Mesenchymal stem cell (in vitro differentiated cells and primary cell): Measurements from ENCODE around the gene COL24A1.

Source experiments
- DNase-seq: peaks from one replicate; pipeline ENCODE4 v3.0.0-alpha.2; 2013
- H2AFZ ChIP-seq: one replicate; pipeline ENCODE4 v1.6.1; 2013; ENCODE audit warnings: low read depth, mild to moderate bottlenecking, control low read depth, inconsistent platforms, low read length, moderate library complexity
- H2AK5ac ChIP-seq: 2 replicates; pipeline ENCODE4 v1.6.1; 2013; ENCODE audit warnings: low read length, moderate library complexity, mild to moderate bottlenecking, inconsistent platforms; ENCODE audit not compliant: severe bottlenecking
- H2BK120ac ChIP-seq: one replicate; pipeline ENCODE4 v1.6.1; 2013; ENCODE audit warnings: low read depth, mild to moderate bottlenecking, inconsistent platforms, low read length, moderate library complexity
- H2BK12ac ChIP-seq, 2 experiments: one replicate each; pipeline ENCODE4 v1.6.1; 2013; ENCODE audit warnings: inconsistent platforms in 2 of 2, low read length in 2 of 2, mild to moderate bottlenecking in 2 of 2, moderate library complexity in 2 of 2, control low read depth in 1 of 2
- H2BK15ac ChIP-seq: one replicate; pipeline ENCODE4 v1.6.1; 2013; ENCODE audit warnings: mild to moderate bottlenecking, low read depth, inconsistent platforms; ENCODE audit not compliant: poor library complexity, severe bottlenecking
- H2BK5ac ChIP-seq: 2 replicates; pipeline ENCODE4 v1.6.1; 2013; ENCODE audit warnings: low read depth, mild to moderate bottlenecking, low read length, control low read depth, inconsistent platforms; ENCODE audit not compliant: poor library complexity, severe bottlenecking
- H3K14ac ChIP-seq, 2 experiments: one replicate each; pipeline ENCODE4 v1.6.1; 2013; ENCODE audit warnings: inconsistent platforms in 2 of 2, low read length in 2 of 2, control low read depth in 1 of 2, mild to moderate bottlenecking in 1 of 2, moderate library complexity in 1 of 2
- H3K18ac ChIP-seq, 2 experiments: one replicate each; pipeline ENCODE4 v1.6.1; 2013; ENCODE audit warnings: inconsistent platforms in 2 of 2, low read length in 2 of 2, control low read depth in 1 of 2, low read depth in 1 of 2, mild to moderate bottlenecking in 1 of 2
- H3K23ac ChIP-seq, 2 experiments: one replicate each; pipeline ENCODE4 v1.6.1; 2013; ENCODE audit warnings: inconsistent platforms in 2 of 2, low read length in 2 of 2, mild to moderate bottlenecking in 2 of 2, moderate library complexity in 2 of 2, control low read depth in 1 of 2
- H3K27ac ChIP-seq: 2 replicates; pipeline ENCODE4 v1.5.1; 2013; ENCODE audit warnings: mild to moderate bottlenecking, moderate library complexity, low read length, control low read depth, inconsistent platforms; ENCODE audit not compliant: poor library complexity, severe bottlenecking
- H3K27me3 ChIP-seq, 2 experiments: 2 replicates each; pipeline versions ENCODE4 v1.6.1 to v1.7.0; 2013; ENCODE audit warnings: low read length in 2 of 2, mild to moderate bottlenecking in 2 of 2, moderate library complexity in 2 of 2, control low read depth in 1 of 2, inconsistent platforms in 1 of 2; ENCODE audit not compliant: control insufficient read depth in 1 of 2, insufficient read depth in 1 of 2
- H3K36me3 ChIP-seq, 2 experiments: 2 replicates each; pipeline versions ENCODE4 v1.6.1 to v1.7.0; 2013; ENCODE audit warnings: low read length in 2 of 2, control low read depth in 1 of 2, inconsistent platforms in 1 of 2, low read depth in 1 of 2, mild to moderate bottlenecking in 1 of 2; ENCODE audit not compliant: insufficient read depth in 2 of 2, control insufficient read depth in 1 of 2
- H3K4ac ChIP-seq, 2 experiments: one replicate each; pipeline ENCODE4 v1.6.1; 2013; ENCODE audit warnings: inconsistent platforms in 2 of 2, low read length in 2 of 2, mild to moderate bottlenecking in 2 of 2, moderate library complexity in 2 of 2, control low read depth in 1 of 2, low read depth in 1 of 2
- H3K4me1 ChIP-seq: 2 replicates; pipeline ENCODE4 v1.6.1; 2013; ENCODE audit warnings: low read depth, low read length, control low read depth; ENCODE audit not compliant: control insufficient read depth, insufficient read depth
- H3K4me2 ChIP-seq: 2 replicates; pipeline ENCODE4 v1.6.1; 2013; ENCODE audit warnings: low read length, mild to moderate bottlenecking, inconsistent platforms; ENCODE audit not compliant: poor library complexity, severe bottlenecking
- H3K4me3 ChIP-seq, 2 experiments: 2 replicates each; pipeline versions ENCODE4 v1.5.1 to v1.7.0; 2013; ENCODE audit warnings: low read length in 2 of 2, mild to moderate bottlenecking in 2 of 2, control low read depth in 1 of 2, low read depth in 1 of 2; ENCODE audit not compliant: insufficient read depth in 1 of 2
- H3K79me1 ChIP-seq: replicated peaks from 2 replicates; pipeline ENCODE4 v1.6.1; 2013; ENCODE audit warnings: mild to moderate bottlenecking, control low read depth, low read length, inconsistent platforms; ENCODE audit not compliant: poor library complexity, severe bottlenecking
- H3K9ac ChIP-seq: 2 replicates; pipeline ENCODE4 v1.7.0; 2013; ENCODE audit warnings: mild to moderate bottlenecking, low read length, moderate library complexity
- H3K9me3 ChIP-seq: 2 replicates; pipeline ENCODE4 v1.7.0; 2013; ENCODE audit warnings: mild to moderate bottlenecking, low read length; ENCODE audit not compliant: control insufficient read depth
- H4K8ac ChIP-seq: one replicate; pipeline ENCODE4 v1.6.1; 2013; ENCODE audit warnings: inconsistent platforms, mild to moderate bottlenecking, low read length, moderate library complexity
- H4K91ac ChIP-seq: one replicate; pipeline ENCODE4 v1.6.1; 2013; ENCODE audit warnings: mild to moderate bottlenecking, low read length, inconsistent platforms
- WGBS: methylation state at CpG from one replicate; pipeline ENCODE4 v1.1.7; 2013; ENCODE audit warnings: mixed read lengths; 5-methylcytosine and 5-hydroxymethylcytosine counted together

COL24A1 gene

GRCh38 chr1:86183810-86184209, 27.2 kb upstream of the COL24A1 start:
- no peaks in the 10 kb centered on the region for H3K36me3 ChIP-seq
- no peak overlapping the region for H3K27ac ChIP-seq
- H3K4me3 ChIP-seq, result no peak overlapping the region
- H2AFZ ChIP-seq, result no peak overlapping the region
- H3K4ac ChIP-seq, result no peak overlapping the region
- H3K14ac ChIP-seq, result no peak overlapping the region
- no peaks in the 10 kb centered on the region for H3K9me3 ChIP-seq
- no peaks in the 10 kb centered on the region for H3K4me1 ChIP-seq
- H3K9ac ChIP-seq, result no peak overlapping the region
- H2AK5ac ChIP-seq, result no peak overlapping the region
- no peak overlapping the region for H2BK12ac ChIP-seq
- no peak overlapping the region for H2BK5ac ChIP-seq
- no peak for DNase-seq
- H2BK120ac ChIP-seq, result no peak overlapping the region
- H4K91ac ChIP-seq, result no peak overlapping the region
- peaks cover 0 to 5% of the 10 kb centered on the region in 2 experiments for H3K27me3 ChIP-seq
- no peak overlapping the region for H3K4me2 ChIP-seq
- no peak overlapping the region for H3K23ac ChIP-seq
- H2BK15ac ChIP-seq, result no peak overlapping the region
- no CpG with 5 or more reads among the region's 1 CpG for WGBS
- no peak overlapping the region for H4K8ac ChIP-seq
- no peak overlapping the region for H3K18ac ChIP-seq
- no peaks in the 10 kb centered on the region for H3K79me1 ChIP-seq

DNA sequence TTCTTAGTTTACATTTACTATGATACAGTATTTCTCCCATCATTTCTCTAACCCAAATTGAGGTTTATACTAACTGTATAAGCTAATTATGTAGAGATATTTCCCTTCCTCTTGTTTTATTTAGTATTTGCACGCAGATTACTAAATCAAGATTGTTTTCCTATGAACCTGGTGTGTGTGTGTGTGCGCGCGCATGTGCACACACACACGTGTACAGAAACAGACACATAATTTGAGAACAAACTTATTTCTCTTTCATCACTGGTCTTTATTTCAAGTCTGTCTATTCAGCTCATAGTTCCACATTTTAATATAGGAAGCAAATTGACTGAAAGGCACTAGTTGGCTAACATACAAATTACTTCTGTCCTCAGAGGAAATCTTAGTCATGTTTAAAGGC, 19.7 kb upstream of the COL24A1 start:
- H4K8ac ChIP-seq, result no peak overlapping the region
- 70% methylated on average over 3 of the region's 5 CpGs for WGBS

GRCh38 chr1:86175756-86176155, 19.2 kb upstream of the COL24A1 start:
- H3K18ac ChIP-seq, result no peak overlapping the region
- no peak overlapping the region for H3K9ac ChIP-seq
- no peak overlapping the region for H2BK120ac ChIP-seq
- 83% methylated on average over 5 of the region's 5 CpGs for WGBS
- H3K14ac ChIP-seq, result no peak overlapping the region
- no peak overlapping the region for H4K91ac ChIP-seq
- no peak overlapping the region for H4K8ac ChIP-seq
- no peak overlapping the region for H3K4me2 ChIP-seq
- no peaks in the 10 kb centered on the region for H3K4me1 ChIP-seq
- no peaks in the 10 kb centered on the region for H3K27me3 ChIP-seq
- no peak overlapping the region for H2BK12ac ChIP-seq
- H3K23ac ChIP-seq, result no peak overlapping the region
- no peak overlapping the region for H3K4me3 ChIP-seq
- H2AK5ac ChIP-seq, result no peak overlapping the region
- no peak for DNase-seq
- H3K79me1 ChIP-seq, result no peaks in the 10 kb centered on the region
- H2BK5ac ChIP-seq, result no peak overlapping the region
- H3K36me3 ChIP-seq, result no peaks in the 10 kb centered on the region
- H3K4ac ChIP-seq, result no peak overlapping the region
- no peak overlapping the region for H2AFZ ChIP-seq
- no peaks in the 10 kb centered on the region for H3K9me3 ChIP-seq
- H3K27ac ChIP-seq, result no peak overlapping the region
- H2BK15ac ChIP-seq, result no peak overlapping the region

More for the DNA sequence above, 19.7 kb upstream of the COL24A1 start:
- Histone ChIP-seq H3K18ac (no peak overlapping the region), H4K91ac (no peak overlapping the region), H3K23ac (no peak overlapping the region), H2BK15ac (no peak overlapping the region), H3K27ac (no peak overlapping the region), H2AFZ (no peak overlapping the region), H3K9ac (no peak overlapping the region), H3K4me1 (no peaks in the 10 kb centered on the region), H3K4me3 (no peak overlapping the region), H2BK12ac (no peak overlapping the region), H2AK5ac (no peak overlapping the region), H3K4me2 (no peak overlapping the region), H2BK120ac (no peak overlapping the region), H3K9me3 (no peaks in the 10 kb centered on the region), H3K36me3 (no peaks in the 10 kb centered on the region), H2BK5ac (no peak overlapping the region), H3K14ac (no peak overlapping the region), H3K27me3 (no peaks in the 10 kb centered on the region), H3K4ac (no peak overlapping the region), H3K79me1 (no peaks in the 10 kb centered on the region)
- DNase-seq, result no peak

GRCh38 chr1:86169625-86170024, 13.1 kb upstream of the COL24A1 start:
- H3K14ac ChIP-seq, result no peak overlapping the region
- H3K4me2 ChIP-seq, result no peak overlapping the region
- no peak overlapping the region for H2BK120ac ChIP-seq
- no peak overlapping the region for H3K4me3 ChIP-seq
- no peak overlapping the region for H4K91ac ChIP-seq
- no peak overlapping the region for H4K8ac ChIP-seq
- no peaks in the 10 kb centered on the region for H3K27me3 ChIP-seq
- no peaks in the 10 kb centered on the region for H3K9me3 ChIP-seq
- no peak overlapping the region for H2BK5ac ChIP-seq
- no peaks in the 10 kb centered on the region for H3K4me1 ChIP-seq
- H3K79me1 ChIP-seq, result no peaks in the 10 kb centered on the region
- no peak overlapping the region for H3K23ac ChIP-seq
- H3K9ac ChIP-seq, result no peak overlapping the region
- H3K18ac ChIP-seq, result no peak overlapping the region
- WGBS, result 100% methylated on average over 1 of the region's 1 CpG
- no peak overlapping the region for H2BK15ac ChIP-seq
- H3K27ac ChIP-seq, result no peak overlapping the region
- DNase-seq, result no peak
- no peaks in the 10 kb centered on the region for H3K36me3 ChIP-seq
- H2AK5ac ChIP-seq, result no peak overlapping the region
- no peak overlapping the region for H3K4ac ChIP-seq
- H2AFZ ChIP-seq, result no peak overlapping the region
- no peak overlapping the region for H2BK12ac ChIP-seq
